Neural cell (in vitro differentiated cells): ENCODE data around the gene PANK2.

Experiments
- EP300 ChIP-seq: fragments of 450-650 bp; conservative IDR thresholded peaks from 2 replicates; pipeline ENCODE4 v1.6.1; 2014; ENCODE audit warnings: antibody characterized with exemption, mild to moderate bottlenecking, moderate library complexity; ENCODE audit not compliant: poor library complexity, severe bottlenecking
- EZH2 ChIP-seq: fragments of 200-600, 300-800 bp; shearing (Covaris generic), sonication (generic); IDR thresholded peaks from 2 replicates; pipeline ENCODE4 v1.6.1; 2014; ENCODE audit warnings: antibody characterized with exemption, low read length, borderline replicate concordance, mild to moderate bottlenecking; ENCODE audit not compliant: insufficient read depth, poor library complexity, severe bottlenecking
- MXI1 ChIP-seq: fragments of 450-650 bp; conservative IDR thresholded peaks from 2 replicates; pipeline ENCODE4 v1.6.1; 2014; ENCODE audit warnings: antibody characterized with exemption, mild to moderate bottlenecking; ENCODE audit not compliant: poor library complexity, severe bottlenecking
- POLR2AphosphoS5 ChIP-seq: IDR thresholded peaks from 2 replicates; pipeline ENCODE4 v1.6.1; 2012
- RAD21 ChIP-seq: fragments of 450-650 bp; conservative IDR thresholded peaks from 2 replicates; pipeline ENCODE4 v1.6.1; 2014; ENCODE audit warnings: antibody characterized with exemption, mild to moderate bottlenecking, moderate library complexity
- SMC3 ChIP-seq: fragments of 450-650 bp; conservative IDR thresholded peaks from 2 replicates; pipeline ENCODE4 v1.6.1; 2014; ENCODE audit warnings: antibody characterized with exemption, mild to moderate bottlenecking, moderate library complexity; ENCODE audit not compliant: poor library complexity
- TAF1 ChIP-seq: IDR thresholded peaks from 2 replicates; pipeline ENCODE4 v1.6.1; 2012; ENCODE audit warnings: low read depth
- TF ChIP-seq, protein P1 (sequence below): fragments of 450-650 bp; IDR thresholded peaks from 2 replicates; pipeline ENCODE4 v1.5.1; 2014; ENCODE audit warnings: antibody characterized with exemption, mild to moderate bottlenecking, moderate library complexity; ENCODE audit not compliant: poor library complexity, severe bottlenecking
- TF ChIP-seq, protein P2 (sequence below): IDR thresholded peaks from 2 replicates; pipeline ENCODE4 v1.6.1; 2012; ENCODE audit warnings: borderline replicate concordance

DNA sequence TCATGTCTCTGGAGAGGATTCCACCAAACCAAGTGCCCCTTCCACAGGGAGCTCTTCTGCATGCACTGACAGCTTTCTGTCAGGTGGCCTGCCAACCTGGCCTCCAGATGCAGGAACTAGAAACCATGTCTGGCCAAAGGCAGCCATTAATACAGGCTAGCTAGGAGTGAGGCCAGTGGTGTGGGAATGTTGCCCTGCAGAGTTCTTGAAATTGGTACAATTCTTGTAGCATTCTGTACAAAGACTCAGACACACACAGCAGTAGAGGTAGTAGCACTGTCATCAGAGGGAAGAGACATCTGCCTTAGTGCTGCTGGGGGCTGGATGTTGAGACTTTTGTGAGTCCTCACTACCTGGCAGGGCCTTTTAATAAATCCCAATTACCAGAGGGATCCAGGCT lies 77.4 kb downstream of the PANK2 start:
- TF ChIP-seq RAD21 (no peak), EZH2 (no peak), EP300 (no peak), MXI1 (no peak), POLR2AphosphoS5 (no peak), TAF1 (no peak), SMC3 (no peak)
- TF ChIP-seq, protein P1, sequence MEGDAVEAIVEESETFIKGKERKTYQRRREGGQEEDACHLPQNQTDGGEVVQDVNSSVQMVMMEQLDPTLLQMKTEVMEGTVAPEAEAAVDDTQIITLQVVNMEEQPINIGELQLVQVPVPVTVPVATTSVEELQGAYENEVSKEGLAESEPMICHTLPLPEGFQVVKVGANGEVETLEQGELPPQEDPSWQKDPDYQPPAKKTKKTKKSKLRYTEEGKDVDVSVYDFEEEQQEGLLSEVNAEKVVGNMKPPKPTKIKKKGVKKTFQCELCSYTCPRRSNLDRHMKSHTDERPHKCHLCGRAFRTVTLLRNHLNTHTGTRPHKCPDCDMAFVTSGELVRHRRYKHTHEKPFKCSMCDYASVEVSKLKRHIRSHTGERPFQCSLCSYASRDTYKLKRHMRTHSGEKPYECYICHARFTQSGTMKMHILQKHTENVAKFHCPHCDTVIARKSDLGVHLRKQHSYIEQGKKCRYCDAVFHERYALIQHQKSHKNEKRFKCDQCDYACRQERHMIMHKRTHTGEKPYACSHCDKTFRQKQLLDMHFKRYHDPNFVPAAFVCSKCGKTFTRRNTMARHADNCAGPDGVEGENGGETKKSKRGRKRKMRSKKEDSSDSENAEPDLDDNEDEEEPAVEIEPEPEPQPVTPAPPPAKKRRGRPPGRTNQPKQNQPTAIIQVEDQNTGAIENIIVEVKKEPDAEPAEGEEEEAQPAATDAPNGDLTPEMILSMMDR, result no peak
- TF ChIP-seq, protein P2, sequence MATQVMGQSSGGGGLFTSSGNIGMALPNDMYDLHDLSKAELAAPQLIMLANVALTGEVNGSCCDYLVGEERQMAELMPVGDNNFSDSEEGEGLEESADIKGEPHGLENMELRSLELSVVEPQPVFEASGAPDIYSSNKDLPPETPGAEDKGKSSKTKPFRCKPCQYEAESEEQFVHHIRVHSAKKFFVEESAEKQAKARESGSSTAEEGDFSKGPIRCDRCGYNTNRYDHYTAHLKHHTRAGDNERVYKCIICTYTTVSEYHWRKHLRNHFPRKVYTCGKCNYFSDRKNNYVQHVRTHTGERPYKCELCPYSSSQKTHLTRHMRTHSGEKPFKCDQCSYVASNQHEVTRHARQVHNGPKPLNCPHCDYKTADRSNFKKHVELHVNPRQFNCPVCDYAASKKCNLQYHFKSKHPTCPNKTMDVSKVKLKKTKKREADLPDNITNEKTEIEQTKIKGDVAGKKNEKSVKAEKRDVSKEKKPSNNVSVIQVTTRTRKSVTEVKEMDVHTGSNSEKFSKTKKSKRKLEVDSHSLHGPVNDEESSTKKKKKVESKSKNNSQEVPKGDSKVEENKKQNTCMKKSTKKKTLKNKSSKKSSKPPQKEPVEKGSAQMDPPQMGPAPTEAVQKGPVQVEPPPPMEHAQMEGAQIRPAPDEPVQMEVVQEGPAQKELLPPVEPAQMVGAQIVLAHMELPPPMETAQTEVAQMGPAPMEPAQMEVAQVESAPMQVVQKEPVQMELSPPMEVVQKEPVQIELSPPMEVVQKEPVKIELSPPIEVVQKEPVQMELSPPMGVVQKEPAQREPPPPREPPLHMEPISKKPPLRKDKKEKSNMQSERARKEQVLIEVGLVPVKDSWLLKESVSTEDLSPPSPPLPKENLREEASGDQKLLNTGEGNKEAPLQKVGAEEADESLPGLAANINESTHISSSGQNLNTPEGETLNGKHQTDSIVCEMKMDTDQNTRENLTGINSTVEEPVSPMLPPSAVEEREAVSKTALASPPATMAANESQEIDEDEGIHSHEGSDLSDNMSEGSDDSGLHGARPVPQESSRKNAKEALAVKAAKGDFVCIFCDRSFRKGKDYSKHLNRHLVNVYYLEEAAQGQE, result no peak
